Motor neuron (in vitro differentiated cells): ENCODE data around the gene MED27. TPM values are rescaled to one million over a fixed set of nuclear protein-coding genes. Genes with fewer than 3 reads are reported as not detected.
A peak's percentile ranks its signal among the peaks of the same experiment; 100 is the strongest.

Source experiments
- ATAC-seq, 8 experiments: fragments of 200-7000 bp; cut with Tn5 transposase; replicated peaks in 6 of 8; 2 replicates each; pipeline ENCODE4 v1.8.0; 2021; ENCODE audit warnings: mild to moderate bottlenecking in 8 of 8, moderate library complexity in 8 of 8
- H3K27ac ChIP-seq, 2 donors: fragments of 250-450 bp; sonication (Bioruptor Pico); 2 replicates each; pipeline ENCODE4 v1.9.0; 2021; ENCODE audit warnings: antibody characterized with exemption in 2 of 2, mild to moderate bottlenecking in 2 of 2, moderate library complexity in 1 of 2
- H3K4me1 ChIP-seq, 2 donors: fragments of 250-450 bp; sonication (Bioruptor Pico); replicated peaks in 1 of 2; 2 replicates each; pipeline ENCODE4 v1.6.1; 2021; ENCODE audit warnings: antibody characterized with exemption in 2 of 2, mild to moderate bottlenecking in 2 of 2, moderate library complexity in 1 of 2
- H3K4me3 ChIP-seq, 5 donors: fragments of 250-450 bp; sonication (Bioruptor Pico); 2 replicates each; pipeline ENCODE4 v1.9.0; 2021; ENCODE audit warnings: antibody characterized with exemption in 5 of 5, mild to moderate bottlenecking in 5 of 5, moderate library complexity in 4 of 5
- WGBS, 10 experiments: fragments of 450-650 bp; shearing (Covaris generic); methylation state at CpG; one replicate each; pipeline ENCODE4 v1.0.0; 2022; 5-methylcytosine and 5-hydroxymethylcytosine counted together
- in situ Hi-C, 9 experiments: fragments of 400-800 bp; cut with MboI; loops; one replicate each; pipeline ENCODE4 v1.15.0; 2021; ENCODE audit warnings: low sequenced_read_pairs in 9 of 9, low pct_unique_long_range_greater_than_20kb in 2 of 9; ENCODE audit not compliant: unreplicated experiment in 9 of 9
- total RNA-seq, 8 experiments: library from RNA; unstranded; fragments of 300-600 nt; gene quantifications; 2 replicates each; pipeline versions ENCODE4 v1.2.3 to v1.2.4, GENCODE V29; 2022

MED27 gene
- total RNA-seq, 8 experiments from 2014 or later, result 22.0 to 45.2 (median 26.6) TPM

DNA sequence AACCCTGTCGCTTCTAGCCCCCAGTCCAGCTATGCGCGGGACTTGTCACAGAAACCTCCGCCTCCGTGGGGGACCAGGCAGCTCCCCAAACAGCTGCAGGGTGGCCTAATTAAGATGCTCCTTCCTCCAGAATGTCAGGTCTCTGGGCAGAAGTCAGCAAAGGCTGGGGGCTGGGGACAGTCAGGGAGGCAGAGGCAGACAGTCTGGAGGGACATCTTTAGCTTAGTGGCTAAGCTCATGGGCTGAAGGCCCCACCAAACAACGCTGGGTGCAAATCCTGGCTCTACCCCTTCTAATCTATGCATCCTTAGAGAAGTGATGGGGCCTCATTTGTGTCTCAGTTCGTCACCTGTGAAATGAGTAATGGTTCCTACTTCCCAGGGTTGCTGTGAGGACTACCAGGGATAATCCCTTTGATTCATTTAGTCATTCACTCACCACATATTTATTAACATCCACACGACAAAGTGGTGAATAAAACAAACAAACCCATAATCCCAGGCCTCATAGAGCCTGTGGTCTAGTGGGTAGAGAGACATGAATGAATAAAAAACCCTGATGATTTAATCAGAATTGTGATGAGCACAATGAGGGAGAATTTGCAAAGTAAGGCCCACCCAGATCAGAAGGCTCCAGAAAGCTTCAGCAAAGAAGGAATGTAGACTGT is 20.2 kb upstream of the MED27 start:
- no peak for ATAC-seq
- in situ Hi-C loops, result no loop called here
- no peak overlapping the region for H3K27ac ChIP-seq
- WGBS, 10 experiments, result 23 to 93% (median 53%) methylated on average over 1 to 5 of the region's 8 CpGs; no CpG with 5 or more reads in 3 of the 10 experiments
- H3K4me3 ChIP-seq, result no peak overlapping the region
- H3K4me1 ChIP-seq, result no peaks in the 10 kb centered on the region

DNA sequence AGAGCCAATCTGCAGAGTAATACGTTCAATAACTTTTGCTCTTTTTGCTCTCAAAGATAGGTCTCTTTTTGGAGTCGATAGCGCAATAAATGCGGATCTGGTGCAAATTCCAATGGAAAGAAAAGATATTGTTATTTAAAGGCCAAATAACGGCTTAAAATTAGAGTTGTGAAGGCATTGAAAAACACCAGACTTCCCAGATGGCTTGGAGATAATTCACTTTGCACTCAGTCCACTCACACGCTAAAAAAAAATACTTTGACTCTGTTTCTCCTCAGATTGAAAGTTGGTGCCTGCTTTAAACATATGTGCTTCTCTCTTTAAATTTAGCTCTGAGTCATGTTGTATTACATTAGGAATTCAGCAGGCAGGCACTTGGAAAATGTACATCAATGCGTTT is 19.5 kb upstream of the MED27 start:
- WGBS, 10 experiments, result 47 to 98% (median 74%) methylated on average over 1 to 7 of the region's 7 CpGs
- in situ Hi-C loops, result no loop called here
- Histone ChIP-seq H3K27ac (no peak overlapping the region), H3K4me1 (no peaks in the 10 kb centered on the region), H3K4me3 (no peak overlapping the region)
- no peak for ATAC-seq

DNA sequence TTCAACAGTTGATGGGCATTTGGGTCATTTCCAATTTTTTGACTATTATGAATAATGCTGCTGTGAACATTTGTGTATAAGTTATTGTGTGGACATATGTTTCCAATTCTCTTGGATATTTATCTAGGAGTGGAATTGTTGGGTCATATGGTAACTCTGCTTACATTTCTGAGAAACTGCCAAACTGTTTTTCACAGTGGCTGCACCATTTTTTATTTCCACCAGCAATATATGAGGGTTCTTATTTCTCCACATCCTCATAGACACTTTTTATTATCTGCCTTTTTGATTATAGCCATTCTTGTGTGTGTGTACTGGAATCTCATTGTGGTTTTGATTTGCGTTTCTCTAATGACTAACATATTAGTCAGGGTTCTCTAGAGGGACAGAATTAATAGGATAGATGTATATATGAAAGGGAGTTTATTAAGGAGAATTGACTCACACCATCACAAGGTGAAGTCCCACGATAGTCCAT is 14.7 kb upstream of the MED27 start:
- Histone ChIP-seq H3K4me1 (no peaks in the 10 kb centered on the region), H3K4me3 (no peak overlapping the region), H3K27ac (no peak overlapping the region)
- in situ Hi-C loops, result no loop called here
- no peak for ATAC-seq
- WGBS, 10 experiments, result 0 to 80% (median 0%) methylated on average over 1 to 2 of the region's 2 CpGs; no CpG with 5 or more reads in 3 of the 10 experiments

DNA sequence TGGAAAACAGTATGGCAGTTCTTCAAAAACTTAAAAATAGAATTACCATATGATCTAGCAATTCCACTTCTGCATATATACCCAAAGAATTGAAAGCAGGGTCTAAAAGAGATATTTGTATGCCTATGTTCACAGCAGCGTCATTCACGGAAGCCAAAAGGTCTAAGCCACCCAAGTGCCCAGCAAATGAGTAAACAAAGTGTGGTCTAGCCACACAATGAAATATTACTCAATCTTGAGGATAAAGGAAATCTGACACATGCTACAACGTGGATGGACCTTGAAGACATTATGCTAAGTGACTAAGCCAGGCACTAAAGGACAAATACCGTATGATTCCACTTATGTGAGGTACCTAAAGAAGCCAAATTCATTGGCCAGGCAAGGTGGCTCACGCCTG is 11.1 kb upstream of the MED27 start:
- ATAC-seq, result no peak
- WGBS, 10 experiments, result 30 to 100% (median 54%) methylated on average over 2 to 5 of the region's 5 CpGs; no CpG with 5 or more reads in 1 of the 10 experiments
- no peak overlapping the region for H3K4me3 ChIP-seq
- in situ Hi-C loops, result no loop called here
- H3K4me1 ChIP-seq, result no peaks in the 10 kb centered on the region
- no peak overlapping the region for H3K27ac ChIP-seq

DNA sequence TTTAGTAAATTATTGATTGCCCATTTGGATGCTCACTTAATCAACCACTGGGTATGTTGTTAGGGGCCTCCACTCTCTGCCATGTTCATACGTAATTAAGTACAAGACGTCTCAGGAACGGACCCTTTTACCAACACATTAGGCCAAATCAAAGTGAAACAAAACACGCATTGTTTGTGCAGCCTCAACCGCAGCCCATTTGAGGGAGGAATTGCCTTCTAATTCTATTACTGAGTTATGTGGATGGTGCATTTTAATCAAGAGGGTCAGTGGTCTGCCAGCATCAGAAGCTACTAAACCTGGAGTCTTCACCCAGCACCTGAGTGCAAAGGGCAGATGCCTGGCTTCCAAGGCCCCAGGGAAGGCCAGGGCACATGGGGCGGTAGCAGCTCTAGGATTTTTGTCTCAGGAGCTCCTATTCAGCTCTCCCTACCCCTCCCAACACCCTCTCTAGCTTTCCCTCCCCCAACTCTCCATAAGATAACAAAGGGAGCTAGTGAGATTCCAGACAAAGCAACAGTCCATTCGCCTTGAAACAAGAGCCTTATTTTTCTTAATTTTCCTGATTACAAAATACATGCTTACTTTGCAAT is 7.9 kb upstream of the MED27 start:
- Histone ChIP-seq H3K27ac (no peak overlapping the region), H3K4me3 (no peak overlapping the region), H3K4me1 (no peaks in the 10 kb centered on the region)
- ATAC-seq, result no peak
- 57 to 93% (median 69%) methylated on average over 1 to 5 of the region's 7 CpGs; no CpG with 5 or more reads in 4 of the 10 experiments for WGBS, 10 experiments
- in situ Hi-C loops, result no loop called here

DNA sequence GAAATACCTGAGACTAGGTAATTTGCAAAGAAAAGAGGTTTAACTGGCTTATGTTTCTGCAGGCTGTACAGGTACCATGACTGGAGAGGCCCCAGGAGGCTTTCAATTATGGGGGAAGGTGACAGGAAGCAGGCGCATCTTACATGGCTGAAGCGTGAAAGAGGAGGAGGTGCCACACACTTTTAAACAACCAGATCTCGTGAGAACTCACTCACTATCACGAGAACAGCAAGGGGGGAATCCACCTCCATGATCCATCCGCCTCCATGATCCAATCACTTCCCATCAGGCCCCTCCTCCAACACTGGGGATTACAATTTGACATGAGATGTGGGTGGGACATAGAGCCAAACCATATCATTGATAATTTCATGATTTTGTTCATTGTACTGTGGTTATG is 2.5 kb upstream of the MED27 start:
- H3K4me3 ChIP-seq, result no peak overlapping the region
- in situ Hi-C loops, result no loop called here
- H3K27ac ChIP-seq, result no peak overlapping the region
- ATAC-seq, result no peak
- 40 to 100% (median 86%) methylated on average over 1 to 2 of the region's 5 CpGs; no CpG with 5 or more reads in 3 of the 10 experiments for WGBS, 10 experiments
- H3K4me1 ChIP-seq, result peaks cover 8 to 13% of the 10 kb centered on the region in 2 donors

DNA sequence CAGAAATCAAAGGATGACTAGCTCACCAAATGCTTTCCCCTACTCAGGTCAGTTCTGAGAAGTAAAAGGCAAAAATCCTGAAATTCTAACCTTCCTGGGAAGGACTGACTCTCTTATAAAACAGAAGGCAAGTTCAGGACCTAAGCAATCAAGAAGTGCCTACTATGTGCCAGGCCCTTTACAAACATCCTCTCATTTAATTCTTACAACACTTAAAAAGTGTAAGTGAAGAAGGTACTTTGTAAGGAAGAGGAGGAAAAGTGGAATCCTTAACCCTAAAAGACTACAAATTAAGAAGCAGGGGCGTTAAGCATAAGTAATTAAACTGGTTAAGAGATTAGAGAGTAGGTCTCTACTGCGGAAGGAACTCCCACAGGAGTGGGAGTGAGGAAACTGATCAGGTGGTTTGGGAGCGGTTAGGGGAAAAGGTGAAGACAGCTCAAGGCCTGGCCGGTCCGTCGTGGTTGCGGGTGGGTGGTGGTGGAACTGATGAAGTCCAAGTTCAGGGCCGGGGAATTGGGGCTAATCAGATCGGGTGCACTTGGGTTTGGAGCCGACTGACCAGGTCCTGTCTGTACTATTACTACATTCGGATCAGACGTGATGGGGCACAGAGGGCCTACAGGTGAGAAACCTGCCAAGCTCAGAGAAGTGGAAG is 839 bp downstream of the MED27 start:
- ATAC-seq, result peak in 7 of 8 experiments; percentile 8 to 43 (median 24)
- 0 to 10% (median 3%) methylated on average over 2 to 11 of the region's 12 CpGs; no CpG with 5 or more reads in 3 of the 10 experiments for WGBS, 10 experiments
- Histone ChIP-seq H3K4me1 (peaks cover 29 to 34% of the 10 kb centered on the region in 2 donors), H3K4me3 (peak overlapping the region; percentile 52 to 84 (median 73)), H3K27ac (peak overlapping the region; percentile 78 to 88)
- in situ Hi-C loops, result no loop called here

DNA sequence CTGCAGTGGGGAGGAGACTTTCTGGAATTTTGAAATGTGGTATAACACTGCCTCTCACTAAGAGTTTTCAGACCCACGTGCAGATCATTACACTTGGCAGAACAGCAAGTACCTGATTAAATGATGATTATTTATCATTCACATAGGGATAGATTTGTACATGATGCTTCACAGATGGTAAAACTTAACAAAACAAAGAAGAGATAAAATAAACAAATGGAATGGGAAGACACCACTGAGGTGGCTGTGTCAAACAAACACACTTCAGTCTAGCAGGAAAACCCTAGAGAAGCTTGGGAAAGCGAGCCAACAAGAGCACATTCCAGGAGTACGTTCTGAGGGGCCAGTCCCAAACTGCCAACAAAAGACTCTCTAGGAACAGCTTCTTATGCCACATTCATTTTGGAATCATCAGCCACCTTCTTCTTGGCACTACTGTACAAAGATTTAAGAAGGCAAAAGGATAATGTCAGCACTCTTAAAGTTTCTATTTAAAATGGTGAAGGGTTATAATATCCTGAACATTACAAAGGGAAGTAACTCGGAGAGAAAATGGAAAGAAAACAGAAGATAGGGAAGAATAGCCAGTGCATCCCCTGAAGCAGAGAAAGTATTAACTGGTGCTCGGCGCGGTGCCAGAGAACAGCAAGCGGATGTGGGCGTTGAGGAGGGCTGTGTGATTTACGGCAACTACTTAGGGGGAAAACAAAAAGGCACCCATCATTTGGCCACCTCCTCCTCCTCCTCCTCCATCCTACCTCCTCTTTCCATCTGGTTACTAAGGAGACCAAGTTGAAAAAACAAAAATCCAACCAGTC is 1.6 kb downstream of the MED27 start:
- WGBS, 10 experiments, result 0 to 51% (median 22%) methylated on average over 3 to 9 of the region's 10 CpGs; no CpG with 5 or more reads in 1 of the 10 experiments
- ATAC-seq, result peak; percentile 10 to 59 (median 40)
- Histone ChIP-seq H3K4me3 (peak overlapping the region; percentile 52 to 84 (median 73)), H3K4me1 (peaks cover 29 to 34% of the 10 kb centered on the region in 2 donors), H3K27ac (no peak overlapping the region)
- in situ Hi-C loops, result no loop called here

DNA sequence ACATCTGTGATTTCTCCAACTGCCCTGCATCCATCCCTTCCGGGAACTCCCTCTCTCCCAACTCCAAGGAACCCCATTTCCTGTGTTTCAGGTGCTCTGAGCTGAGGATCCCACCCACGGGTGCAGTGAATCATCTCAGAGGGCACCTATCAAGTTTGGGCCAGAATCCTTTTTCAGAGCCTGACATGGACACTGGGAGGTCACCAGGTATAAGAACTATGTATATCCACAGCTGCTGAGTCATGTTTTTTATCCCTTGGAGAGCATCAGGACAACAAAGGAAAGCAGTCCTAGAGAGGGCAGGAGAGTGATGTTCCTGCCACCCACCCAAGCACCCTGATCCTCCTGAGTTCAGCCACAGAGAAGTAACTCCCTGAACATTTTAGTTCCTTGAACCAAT is 3.8 kb downstream of the MED27 start:
- Histone ChIP-seq H3K27ac (no peak overlapping the region), H3K4me1 (peaks cover 29 to 34% of the 10 kb centered on the region in 2 donors), H3K4me3 (no peak overlapping the region)
- 100% methylated on average over 1 of the region's 2 CpGs; no CpG with 5 or more reads in 7 of the 10 experiments for WGBS, 10 experiments
- ATAC-seq, result no peak
- in situ Hi-C loops, result no loop called here

DNA sequence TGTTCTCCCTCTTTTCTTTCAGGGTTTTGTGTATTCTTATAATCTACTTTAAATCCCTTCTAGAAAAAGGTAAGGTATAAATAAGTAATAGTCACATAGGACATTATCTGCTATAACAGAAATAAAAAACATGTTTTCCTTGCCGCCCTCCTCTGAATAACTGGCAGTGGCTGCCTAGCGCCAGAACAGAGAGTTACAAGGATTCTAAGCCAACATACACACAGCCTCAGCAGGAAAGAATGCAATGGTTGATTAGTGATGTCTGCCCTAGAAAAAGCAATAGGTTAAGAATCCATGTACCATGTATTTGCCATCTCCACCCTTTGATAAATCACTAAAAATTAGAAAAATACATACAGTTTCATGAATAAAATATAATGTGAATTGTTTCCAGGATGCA is 4.9 kb downstream of the MED27 start:
- peaks cover 29 to 34% of the 10 kb centered on the region in 2 donors for H3K4me1 ChIP-seq
- ATAC-seq, result no peak
- H3K4me3 ChIP-seq, result no peak overlapping the region
- 38 to 100% (median 85%) methylated on average over 1 to 2 of the region's 2 CpGs for WGBS, 10 experiments
- in situ Hi-C loops, result no loop called here
- H3K27ac ChIP-seq, result no peak overlapping the region

DNA sequence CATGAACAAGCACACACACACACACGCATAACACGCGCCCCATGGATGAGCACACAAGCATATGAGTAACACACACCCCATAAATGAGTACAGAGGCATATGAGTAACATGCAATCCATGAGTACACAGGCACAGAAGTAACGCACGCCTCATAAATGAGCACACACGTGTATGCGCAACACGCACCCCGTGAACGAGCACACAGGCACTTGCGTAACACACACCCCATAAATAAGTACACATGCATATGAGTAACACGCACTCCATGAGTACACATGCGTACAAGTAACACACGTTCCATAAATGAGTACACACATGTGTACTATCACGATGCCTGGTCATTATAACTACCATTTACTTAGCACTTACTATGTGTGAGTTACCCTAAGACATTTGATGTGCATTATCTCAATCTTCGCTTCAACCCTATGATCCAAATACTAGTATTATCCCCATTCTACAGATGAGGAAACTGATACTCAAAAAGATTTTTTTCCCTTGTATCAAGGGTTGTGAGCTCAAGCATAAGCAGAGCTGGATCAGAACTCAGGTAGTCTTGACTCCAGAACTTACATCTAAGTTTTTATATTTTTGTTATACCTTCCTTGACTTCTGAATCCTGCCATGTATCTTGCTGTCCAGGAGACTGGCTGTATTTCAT is 7.7 kb downstream of the MED27 start:
- ATAC-seq, result no peak
- WGBS, 10 experiments, result 86 to 100% (median 97%) methylated on average over 1 to 11 of the region's 16 CpGs; no CpG with 5 or more reads in 3 of the 10 experiments
- no peak overlapping the region for H3K4me3 ChIP-seq
- peaks cover 19 to 35% of the 10 kb centered on the region in 2 donors for H3K4me1 ChIP-seq
- no peak overlapping the region for H3K27ac ChIP-seq
- in situ Hi-C loops, result no loop called here
